Measurements from ENCODE around the gene P2RX7.
"Not testable (repeated sequence)": the region's sequence is repeated elsewhere in the genome, so short reads cannot be mapped to it uniquely, and the experiment has no call there.

P2RX7 gene

GRCh38 chr12:121144416-121144914, 11.8 kb downstream of the P2RX7 start:
- Histone ChIP-seq H3K27ac (ENCODE audit: low read depth, low read length) (no peak overlapping the region), H3K9me3 (ENCODE audit: insufficient read depth, low read length) (no peaks in the 10 kb centered on the region), H2AFZ (ENCODE audit: low read depth, low read length, severe bottlenecking) (no peak overlapping the region), H3K79me2 (ENCODE audit: insufficient read depth, low read length) (no peaks in the 10 kb centered on the region), H3K4me2 (ENCODE audit: low read depth, low read length, poor library complexity, severe bottlenecking) (no peak overlapping the region), H3K27me3 (ENCODE audit: low read length) (no peaks in the 10 kb centered on the region), H3K4me3 (ENCODE audit: insufficient read depth, low read length, poor library complexity, severe bottlenecking) (no peak overlapping the region), H3F3A (ENCODE audit: insufficient read depth) (no peaks in the 10 kb centered on the region), H3K9me2 (replicated peaks; ENCODE audit: insufficient read depth, low read length) (no peaks in the 10 kb centered on the region), H4K20me1 (ENCODE audit: low read depth, low read length) (no peaks in the 10 kb centered on the region), H3K9ac (ENCODE audit: low read length) (no peak overlapping the region), H3K36me3 (ENCODE audit: low read length) (no peaks in the 10 kb centered on the region)
- TF ChIP-seq CTCF (IDR thresholded peaks at IDR 0.05; ENCODE audit: insufficient read depth, low read length, poor library complexity, severe bottlenecking), result no peak
- TF ChIP-seq EZH2phosphoT487 (conservative IDR thresholded peaks at IDR 0.05; ENCODE audit: low read length), result no peak

GRCh38 chr12:121145221-121145620, 12.5 kb downstream of the P2RX7 start:
- TF ChIP-seq CTCF (IDR thresholded peaks at IDR 0.05; ENCODE audit: insufficient read depth, low read length, poor library complexity, severe bottlenecking), result no peak
- TF ChIP-seq EZH2phosphoT487 (conservative IDR thresholded peaks at IDR 0.05; ENCODE audit: low read length), result no peak
- no peaks in the 10 kb centered on the region for H3K27me3 ChIP-seq (ENCODE audit: low read length)
- no peak overlapping the region for H3K27ac ChIP-seq (ENCODE audit: low read depth, low read length)
- no peaks in the 10 kb centered on the region for H3K36me3 ChIP-seq (ENCODE audit: low read length)
- H3K4me3 ChIP-seq (ENCODE audit: insufficient read depth, low read length, poor library complexity, severe bottlenecking), result no peak overlapping the region
- H3F3A ChIP-seq (ENCODE audit: insufficient read depth), result no peaks in the 10 kb centered on the region
- H3K79me2 ChIP-seq (ENCODE audit: insufficient read depth, low read length), result no peaks in the 10 kb centered on the region
- H3K9ac ChIP-seq (ENCODE audit: low read length), result no peak overlapping the region
- no peak overlapping the region for H2AFZ ChIP-seq (ENCODE audit: low read depth, low read length, severe bottlenecking)
- no peaks in the 10 kb centered on the region for H4K20me1 ChIP-seq (ENCODE audit: low read depth, low read length)
- H3K9me3 ChIP-seq (ENCODE audit: insufficient read depth, low read length), result no peaks in the 10 kb centered on the region
- H3K4me2 ChIP-seq (ENCODE audit: low read depth, low read length, poor library complexity, severe bottlenecking), result no peak overlapping the region
- H3K9me2 ChIP-seq (replicated peaks; ENCODE audit: insufficient read depth, low read length), result no peaks in the 10 kb centered on the region

- H3K27ac ChIP-seq (ENCODE audit: low read depth, low read length); H3K27me3 ChIP-seq (ENCODE audit: low read length); H3K9ac ChIP-seq (ENCODE audit: low read length); H4K20me1 ChIP-seq (ENCODE audit: low read depth, low read length); H3K36me3 ChIP-seq (ENCODE audit: low read length); H3K4me2 ChIP-seq (ENCODE audit: low read depth, low read length, poor library complexity, severe bottlenecking); H3F3A ChIP-seq (ENCODE audit: insufficient read depth); H3K4me3 ChIP-seq (ENCODE audit: insufficient read depth, low read length, poor library complexity, severe bottlenecking); H2AFZ ChIP-seq (ENCODE audit: low read depth, low read length, severe bottlenecking); H3K9me2 ChIP-seq (replicated peaks; ENCODE audit: insufficient read depth, low read length); H3K79me2 ChIP-seq (ENCODE audit: insufficient read depth, low read length); H3K9me3 ChIP-seq (ENCODE audit: insufficient read depth, low read length): not testable (repeated sequence)
Measured at GRCh38 chr12:121149289-121149688, 16.6 kb downstream of the P2RX7 start.

- H3K9me3 ChIP-seq (ENCODE audit: insufficient read depth, low read length), result no peaks in the 10 kb centered on the region
Measured at GRCh38 chr12:121154793-121155375, 22.2 kb downstream of the P2RX7 start.

More at GRCh38 chr12:121154793-121155375, 22.2 kb downstream of the P2RX7 start:
- H4K20me1 ChIP-seq (ENCODE audit: low read depth, low read length), result no peaks in the 10 kb centered on the region
- TF ChIP-seq CTCF (IDR thresholded peaks at IDR 0.05; ENCODE audit: insufficient read depth, low read length, poor library complexity, severe bottlenecking), result no peak
- TF ChIP-seq EZH2phosphoT487 (conservative IDR thresholded peaks at IDR 0.05; ENCODE audit: low read length), result no peak
- H3K36me3 ChIP-seq (ENCODE audit: low read length), result no peaks in the 10 kb centered on the region
- no peak overlapping the region for H2AFZ ChIP-seq (ENCODE audit: low read depth, low read length, severe bottlenecking)
- H3K27me3 ChIP-seq (ENCODE audit: low read length), result no peaks in the 10 kb centered on the region
- no peaks in the 10 kb centered on the region for H3K9me2 ChIP-seq (replicated peaks; ENCODE audit: insufficient read depth, low read length)
- H3K4me3 ChIP-seq (ENCODE audit: insufficient read depth, low read length, poor library complexity, severe bottlenecking), result no peak overlapping the region
- no peak overlapping the region for H3K27ac ChIP-seq (ENCODE audit: low read depth, low read length)
- no peaks in the 10 kb centered on the region for H3K79me2 ChIP-seq (ENCODE audit: insufficient read depth, low read length)
- H3F3A ChIP-seq (ENCODE audit: insufficient read depth), result no peaks in the 10 kb centered on the region
- no peak overlapping the region for H3K4me2 ChIP-seq (ENCODE audit: low read depth, low read length, poor library complexity, severe bottlenecking)
- no peak overlapping the region for H3K9ac ChIP-seq (ENCODE audit: low read length)
